K562 treated with DMSO at 1 percent for 12 hours (cell line): ENCODE results near the gene HCRTR1. TPM values are rescaled to one million over a fixed set of nuclear protein-coding genes. Genes with fewer than 3 reads are reported as not detected.

Experiments
- total RNA-seq: library from RNA; unstranded; fragments of 300-600 nt; gene quantifications from 2 replicates; pipeline ENCODE4 v1.2.3, GENCODE V29; 2022; ENCODE audit not compliant: insufficient read depth

Gene HCRTR1
- not detected in 2 replicates for total RNA-seq

GRCh38 chr1:31617218-31617915 is at the start of gene HCRTR1:
HCRTR1 (plus strand) TSS chr1:31617689; CDS start chr1:31619193, 1,504 bp downstream.

GRCh38 chr1:31576201-31576669 is 41.3 kb upstream of the HCRTR1 start, which contains the start of gene TINAGL1:
TINAGL1 (plus strand) TSS chr1:31576515; CDS start chr1:31577149, 634 bp downstream.

GRCh38 chr1:31644560-31645273 is 27.2 kb downstream of the HCRTR1 start, which contains the start of gene PEF1:
PEF1 (minus strand) TSS chr1:31644876; CDS start chr1:31644864, 12 bp downstream.

Other genes starting within 250 kb of the HCRTR1 start
- gene FABP3, start 244.6 kb upstream of the HCRTR1 start, total RNA-seq, result not detected in 2 replicates
- 2.5 and 4.1 TPM in 2 replicates for gene SERINC2, start 204.5 kb upstream of the HCRTR1 start, total RNA-seq
- gene TINAGL1, start 41.2 kb upstream of the HCRTR1 start, total RNA-seq, result 0.84 and 0.88 TPM in 2 replicates
- 43.9 and 44.4 TPM in 2 replicates for gene PEF1, start 27.2 kb downstream of the HCRTR1 start, total RNA-seq
- not detected in 2 replicates for gene COL16A1, start 86.3 kb downstream of the HCRTR1 start, total RNA-seq
- 0.53 and 1.1 TPM in 2 replicates for gene ADGRB2, start 146.7 kb downstream of the HCRTR1 start, total RNA-seq
- gene SPOCD1, start 198.3 kb downstream of the HCRTR1 start, total RNA-seq, result 1.1 and 1.6 TPM in 2 replicates